GM12878 (cell line): ENCODE measurements around the gene LARP4.

ENCODE experiments used
- EZH2 ChIP-seq: IDR thresholded peaks from 2 replicates; pipeline ENCODE4 v1.6.1; 2012; ENCODE audit warnings: low read depth, mild to moderate bottlenecking, control low read depth, inconsistent platforms, low read length, borderline replicate concordance; ENCODE audit not compliant: control insufficient read depth
- MEF2A ChIP-seq: IDR thresholded peaks from 2 replicates; pipeline ENCODE4 v1.6.1; 2011; ENCODE audit warnings: low read depth, mild to moderate bottlenecking, low read length, moderate library complexity; ENCODE audit not compliant: insufficient read depth
- POLR2A ChIP-seq: IDR thresholded peaks from 2 replicates; pipeline ENCODE4 v1.6.1; 2011; ENCODE audit warnings: low read depth, mild to moderate bottlenecking, low read length
- RAD21 ChIP-seq: IDR thresholded peaks from 2 replicates; pipeline ENCODE4 v1.6.1; 2011; ENCODE audit warnings: mild to moderate bottlenecking, low read depth, low read length, moderate library complexity; ENCODE audit not compliant: insufficient read depth
- YY1 ChIP-seq: IDR thresholded peaks from 2 replicates; pipeline ENCODE4 v1.6.1; 2011; ENCODE audit warnings: low read depth, mild to moderate bottlenecking, low read length
- TF ChIP-seq, protein P1 (sequence below), 3 experiments: IDR thresholded peaks in 2 of 3; conservative IDR thresholded peaks in 1 of 3; 2 replicates each; pipeline ENCODE4 v1.5.1; 2011; ENCODE audit warnings: low read depth in 3 of 3, low read length in 3 of 3, mild to moderate bottlenecking in 3 of 3, control low read depth in 2 of 3, moderate library complexity in 2 of 3, inconsistent platforms in 1 of 3, mixed read lengths in 1 of 3; ENCODE audit not compliant: control insufficient read depth in 2 of 3, insufficient read depth in 1 of 3; ENCODE audit errors: extremely low read depth in 1 of 3
- TF ChIP-seq, protein P2 (sequence below): IDR thresholded peaks from 2 replicates; pipeline ENCODE4 v1.6.1; 2012; ENCODE audit warnings: low read depth, low read length, improper control_type of control experiment

DNA sequence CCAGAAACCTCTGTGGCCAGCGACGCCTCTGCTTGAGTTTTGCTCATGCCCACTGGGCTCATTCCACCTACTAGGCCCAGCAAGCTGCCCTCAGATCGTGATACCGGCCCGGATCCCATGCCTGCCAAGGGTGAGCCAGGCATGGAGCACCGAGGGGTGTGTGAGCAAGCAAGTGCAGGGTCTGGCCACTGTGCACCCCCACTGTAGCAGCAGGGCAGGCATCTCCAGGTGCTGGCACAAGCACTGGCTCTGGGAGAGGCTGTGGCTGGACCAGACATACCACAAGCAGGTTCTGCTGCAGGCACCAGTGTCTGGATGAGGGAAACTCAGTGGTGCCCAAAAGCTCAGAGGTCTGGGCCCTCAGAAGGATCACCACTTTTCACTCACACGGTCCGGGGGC, 24.9 kb upstream of the LARP4 start:
- TF ChIP-seq RAD21 (no peak), YY1 (no peak), EZH2 (no peak), POLR2A (no peak), MEF2A (no peak)
- TF ChIP-seq, protein P1, sequence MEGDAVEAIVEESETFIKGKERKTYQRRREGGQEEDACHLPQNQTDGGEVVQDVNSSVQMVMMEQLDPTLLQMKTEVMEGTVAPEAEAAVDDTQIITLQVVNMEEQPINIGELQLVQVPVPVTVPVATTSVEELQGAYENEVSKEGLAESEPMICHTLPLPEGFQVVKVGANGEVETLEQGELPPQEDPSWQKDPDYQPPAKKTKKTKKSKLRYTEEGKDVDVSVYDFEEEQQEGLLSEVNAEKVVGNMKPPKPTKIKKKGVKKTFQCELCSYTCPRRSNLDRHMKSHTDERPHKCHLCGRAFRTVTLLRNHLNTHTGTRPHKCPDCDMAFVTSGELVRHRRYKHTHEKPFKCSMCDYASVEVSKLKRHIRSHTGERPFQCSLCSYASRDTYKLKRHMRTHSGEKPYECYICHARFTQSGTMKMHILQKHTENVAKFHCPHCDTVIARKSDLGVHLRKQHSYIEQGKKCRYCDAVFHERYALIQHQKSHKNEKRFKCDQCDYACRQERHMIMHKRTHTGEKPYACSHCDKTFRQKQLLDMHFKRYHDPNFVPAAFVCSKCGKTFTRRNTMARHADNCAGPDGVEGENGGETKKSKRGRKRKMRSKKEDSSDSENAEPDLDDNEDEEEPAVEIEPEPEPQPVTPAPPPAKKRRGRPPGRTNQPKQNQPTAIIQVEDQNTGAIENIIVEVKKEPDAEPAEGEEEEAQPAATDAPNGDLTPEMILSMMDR (IDR thresholded peaks at IDR 0.05 in 2 of 3, conservative IDR thresholded peaks at IDR 0.05 in 1 of 3; ENCODE audit: control insufficient read depth in 2 of 3, extremely low read depth in 1 of 3, insufficient read depth in 1 of 3, low read depth in 3 of 3, low read length in 3 of 3) = no peak
- TF ChIP-seq, protein P2, sequence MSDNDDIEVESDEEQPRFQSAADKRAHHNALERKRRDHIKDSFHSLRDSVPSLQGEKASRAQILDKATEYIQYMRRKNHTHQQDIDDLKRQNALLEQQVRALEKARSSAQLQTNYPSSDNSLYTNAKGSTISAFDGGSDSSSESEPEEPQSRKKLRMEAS = no peak
